Stomach (tissue), 9 donors: ENCODE data around the gene BHLHE23. TPM values are rescaled to one million over a fixed set of nuclear protein-coding genes. Genes with fewer than 3 reads are reported as not detected.
A peak's percentile ranks its signal among the peaks of the same experiment; 100 is the strongest.

Source experiments
- DNase-seq, 2 donors: peaks; one replicate each; pipeline versions ENCODE4 v3.0.0 to v3.0.0-alpha.2; 2013 to 2019
- H3K27ac ChIP-seq, 5 donors: fragments of 200-600 bp in 4 of 5; sonication (generic) in 4 of 5; one replicate each; pipeline ENCODE4 v1.5.1; 2013 to 2019; ENCODE audit warnings: mild to moderate bottlenecking in 1 of 5, moderate library complexity in 1 of 5
- H3K27me3 ChIP-seq, 3 donors: fragments of 200-600 bp; sonication (generic); one replicate each; pipeline ENCODE4 v1.5.1; 2017 to 2019; ENCODE audit warnings: mixed run types in 1 of 3
- H3K36me3 ChIP-seq, 4 donors: fragments of 200-600 bp; sonication (generic); 1 replicate in 3 of 4; 2 replicates in 1 of 4; pipeline ENCODE4 v1.5.1; 2016 to 2019
- H3K4me1 ChIP-seq, 4 donors: fragments of 200-600 bp; sonication (generic); one replicate each; pipeline ENCODE4 v1.5.1; 2016 to 2019
- H3K4me3 ChIP-seq, 4 donors: fragments of 200-600 bp; sonication (generic) in 3 of 4; one replicate each; pipeline ENCODE4 v1.5.1; 2016 to 2019; ENCODE audit warnings: mild to moderate bottlenecking in 1 of 4
- H3K9me3 ChIP-seq, 4 donors: fragments of 200-600 bp; sonication (generic); one replicate each; pipeline ENCODE4 v1.5.1; 2016 to 2019
- CTCF ChIP-seq, 7 experiments: fragments of 450-650 bp in 4 of 7; fragments of 200-600 bp in 3 of 7; sonication (generic) in 3 of 7; IDR thresholded peaks; one replicate each; pipeline ENCODE4 v1.5.1; 2016 to 2019; ENCODE audit warnings: antibody characterized with exemption in 7 of 7, control low read depth in 2 of 7, mild to moderate bottlenecking in 1 of 7
- EP300 ChIP-seq: sonication (generic); formaldehyde crosslinking; IDR thresholded peaks from one replicate; pipeline ENCODE4 v1.6.1; 2017; ENCODE audit warnings: antibody characterized with exemption
- POLR2A ChIP-seq, 4 donors: fragments of 450-650 bp; IDR thresholded peaks; one replicate each; pipeline ENCODE4 v1.6.1; 2016; ENCODE audit warnings: antibody characterized with exemption in 4 of 4, control low read depth in 2 of 4, mild to moderate bottlenecking in 1 of 4, moderate library complexity in 1 of 4
- POLR2AphosphoS5 ChIP-seq, 3 donors: sonication (generic); formaldehyde crosslinking; IDR thresholded peaks; one replicate each; pipeline ENCODE4 v1.6.1; 2016; ENCODE audit warnings: antibody characterized with exemption in 3 of 3
- WGBS, 5 donors: extraction: QIAGEN DNeasy Blood & Tissue Kit in 3 of 5; methylation state at CpG; one replicate each; pipeline versions ENCODE4 v1.1.5 to v1.1.7; 2013 to 2018; 5-methylcytosine and 5-hydroxymethylcytosine counted together
- intact Hi-C: fragments of 100-400 bp; cut with DNase I; formaldehyde crosslinking; loops from one replicate; pipeline ENCODE4 v1.15.1; 2023; ENCODE audit warnings: low total_unique reads
- polyA plus RNA-seq, 3 donors: library from polyadenylated mRNA; stranded (reverse); fragments of 200-250 nt; gene quantifications; one replicate each; pipeline ENCODE4 v1.2.3, GENCODE V29; 2013
- total RNA-seq, 5 donors: library from RNA; depleted of rRNA; stranded (reverse); fragments of >200 nt; gene quantifications; one replicate each; pipeline versions ENCODE4 v1.1.0 to v1.2.3, GENCODE V29; 2014 to 2016
- donor health status: healthy with polysubstance abuse.
- donor health status: Bipolar disorder and iron deficiency.
- donor health status: healthy.

The BHLHE23 gene
- total and polyA plus RNA-seq, 8 donors: 0.55 TPM; not detected in 7

- peaks cover 0 to 67% (median 26%) of the 10 kb centered on the region in 4 donors for H3K36me3 ChIP-seq
- intact Hi-C loops: no loop called here
- no peaks in the 10 kb centered on the region for H3K9me3 ChIP-seq
- H3K4me3 ChIP-seq: no peak overlapping the region
- H3K27ac ChIP-seq: no peak overlapping the region
- TF ChIP-seq CTCF (IDR thresholded peaks at IDR 0.05) (no peak), POLR2AphosphoS5 (IDR thresholded peaks at IDR 0.05) (no peak), EP300 (no peak), POLR2A (IDR thresholded peaks at IDR 0.05) (no peak)
- no peaks in the 10 kb centered on the region for H3K27me3 ChIP-seq
- no peak for DNase-seq
- H3K4me1 ChIP-seq: peaks cover 20 to 32% (median 28%) of the 10 kb centered on the region in 4 donors
- WGBS, 5 donors: 78 to 86% (median 85%) methylated on average over 9 to 10 of the region's 10 CpGs
Observed at GRCh38 chr20:62958388-62959100, 48.2 kb downstream of the BHLHE23 start.

- Histone ChIP-seq H3K27ac (no peak overlapping the region), H3K36me3 (peaks cover 0 to 56% (median 15%) of the 10 kb centered on the region in 4 donors), H3K9me3 (no peaks in the 10 kb centered on the region), H3K4me1 (peaks cover 31 to 43% (median 39%) of the 10 kb centered on the region in 4 donors), H3K4me3 (no peak overlapping the region), H3K27me3 (no peaks in the 10 kb centered on the region)
- 93 to 96% (median 94%) methylated on average over 32 to 36 of the region's 36 CpGs for WGBS, 5 donors
- TF ChIP-seq CTCF (IDR thresholded peaks at IDR 0.05): no peak
- TF ChIP-seq EP300: no peak
- TF ChIP-seq POLR2AphosphoS5 (IDR thresholded peaks at IDR 0.05): no peak
- TF ChIP-seq POLR2A (IDR thresholded peaks at IDR 0.05): no peak
- DNase-seq: no peak
- intact Hi-C loops: no loop called here
Observed at GRCh38 chr20:62957136-62958117, 49.3 kb downstream of the BHLHE23 start.

- no peak overlapping the region for H3K4me3 ChIP-seq
- 85 to 89% (median 89%) methylated on average over 20 to 25 of the region's 25 CpGs for WGBS, 5 donors
- H3K36me3 ChIP-seq: peaks cover 0 to 47% (median 10%) of the 10 kb centered on the region in 4 donors
- no peaks in the 10 kb centered on the region for H3K27me3 ChIP-seq
- H3K4me1 ChIP-seq: peaks cover 37 to 51% (median 47%) of the 10 kb centered on the region in 4 donors
- no peaks in the 10 kb centered on the region for H3K9me3 ChIP-seq
- intact Hi-C loops: no loop called here
- TF ChIP-seq POLR2A (IDR thresholded peaks at IDR 0.05) (no peak), EP300 (no peak), CTCF (IDR thresholded peaks at IDR 0.05) (no peak), POLR2AphosphoS5 (IDR thresholded peaks at IDR 0.05) (no peak)
- peak overlapping the region in 4 of 5 donors; percentile 84 to 92 (median 88) for H3K27ac ChIP-seq
- no peak for DNase-seq
Observed at GRCh38 chr20:62956387-62957135, 50.2 kb downstream of the BHLHE23 start.

Other genes with a start within 250 kb of the BHLHE23 start
- gene MRGBP, start 210.5 kb downstream of the BHLHE23 start, total RNA-seq: 10 to 100 TPM in 4 of 5 donors, 1 to 10 TPM in 1; 5.4 to 17.9 (median 10.5) TPM
- gene MRGBP, start 210.5 kb downstream of the BHLHE23 start, polyA plus RNA-seq: 10 to 100 TPM in 1 of 3 donors, 1 to 10 TPM in 2; 6.6 to 10.7 (median 8.1) TPM
- gene OGFR, start 202.1 kb downstream of the BHLHE23 start, total RNA-seq: 10 to 100 TPM; 20.1 to 75.3 (median 43.2) TPM
- 10 to 100 TPM; 31.9 to 51.9 (median 41.5) TPM for gene OGFR, start 202.1 kb downstream of the BHLHE23 start, polyA plus RNA-seq
- 10 to 100 TPM in 1 of 5 donors, 1 to 10 TPM in 1, not detected in 3; 2.3 to 18.2 TPM for gene COL9A3, start 189.9 kb downstream of the BHLHE23 start, total RNA-seq
- gene COL9A3, start 189.9 kb downstream of the BHLHE23 start, polyA plus RNA-seq: 1 to 10 TPM; 2.4 to 5.2 (median 3.9) TPM
- gene TCFL5, start 145.1 kb downstream of the BHLHE23 start, total RNA-seq: 10 to 100 TPM in 2 of 5 donors, 1 to 10 TPM in 3; 3.0 to 29.5 (median 9.5) TPM
- gene TCFL5, start 145.1 kb downstream of the BHLHE23 start, polyA plus RNA-seq: 1 to 10 TPM; 4.8 to 5.7 (median 5.0) TPM
- gene DIDO1, start 80.5 kb downstream of the BHLHE23 start, total RNA-seq: 100 to 1,000 TPM in 1 of 5 donors, 10 to 100 TPM in 4; 56.0 to 117 (median 74.2) TPM
- 10 to 100 TPM in 2 of 3 donors, 1 to 10 TPM in 1; 8.1 to 14.2 (median 14.1) TPM for gene DIDO1, start 80.5 kb downstream of the BHLHE23 start, polyA plus RNA-seq
- gene GID8, start 68.8 kb downstream of the BHLHE23 start, total RNA-seq: 10 to 100 TPM; 12.3 to 39.3 (median 19.2) TPM
- gene GID8, start 68.8 kb downstream of the BHLHE23 start, polyA plus RNA-seq: 10 to 100 TPM; 10.8 to 13.6 (median 12.5) TPM
- gene SLC17A9, start 54.3 kb downstream of the BHLHE23 start, total RNA-seq: 10 to 100 TPM in 4 of 5 donors, 1 to 10 TPM in 1; 9.0 to 76.4 (median 18.7) TPM
- 1 to 10 TPM; 1.1 to 10.0 (median 5.8) TPM for gene SLC17A9, start 54.3 kb downstream of the BHLHE23 start, polyA plus RNA-seq
- 10 to 100 TPM; 20.4 to 41.1 (median 33.3) TPM for gene YTHDF1, start 209.2 kb upstream of the BHLHE23 start, total RNA-seq
- 10 to 100 TPM; 17.8 to 19.4 (median 19.3) TPM for gene YTHDF1, start 209.2 kb upstream of the BHLHE23 start, polyA plus RNA-seq
- gene BIRC7, start 228.9 kb upstream of the BHLHE23 start, total RNA-seq: not detected
- gene BIRC7, start 228.9 kb upstream of the BHLHE23 start, polyA plus RNA-seq: not detected
- 1 to 10 TPM in 1 of 5 donors, not detected in 4; 4.4 TPM for gene NKAIN4, start 247.5 kb upstream of the BHLHE23 start, total RNA-seq
- gene NKAIN4, start 247.5 kb upstream of the BHLHE23 start, polyA plus RNA-seq: 1 to 10 TPM in 1 of 3 donors, under 1 TPM in 1, not detected in 1; 0.28 to 1.2 TPM